Activated gamma-delta T cell treated with anti-CD3 and anti-CD28 coated beads, Interleukin-2, amount 50 U/mL, for 16 hours (primary cell): Measurements from ENCODE around the gene WWOX.

Experiments used
- DNase-seq: peaks from one replicate; pipeline ENCODE4 v3.0.0-alpha.2; 2020; ENCODE audit warnings: low read depth

Gene WWOX

GRCh38 chr16:78659668-78660217, 560.3 kb downstream of the WWOX start:
- DNase-seq: no peak

DNA sequence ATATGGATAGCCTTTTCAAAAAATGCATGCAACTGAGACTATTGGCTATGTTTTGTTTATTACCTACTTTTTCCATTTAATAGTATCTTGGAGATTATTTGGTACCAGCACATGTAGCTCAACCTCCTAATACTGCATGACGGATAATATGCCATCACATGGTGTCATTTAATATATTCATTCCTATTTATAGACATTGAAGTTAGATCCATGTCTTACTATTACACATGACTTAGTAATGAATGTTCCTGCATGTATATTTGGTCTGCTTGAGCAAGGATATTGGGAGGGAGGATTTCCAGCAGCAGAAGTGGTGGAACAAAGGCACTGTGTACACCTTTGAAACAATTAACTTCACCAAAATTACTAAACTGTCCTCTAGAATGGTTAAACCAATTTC, 561.3 kb downstream of the WWOX start:
- DNase-seq: no peak

- DNase-seq: no peak
Observed at GRCh38 chr16:78663690-78664089, 564.2 kb downstream of the WWOX start.

GRCh38 chr16:78664811-78665772, 565.6 kb downstream of the WWOX start:
- no peak for DNase-seq

- no peak for DNase-seq
Observed at GRCh38 chr16:78666318-78666717, 566.9 kb downstream of the WWOX start.

GRCh38 chr16:78667675-78668074, 568.2 kb downstream of the WWOX start:
- DNase-seq: no peak

DNA sequence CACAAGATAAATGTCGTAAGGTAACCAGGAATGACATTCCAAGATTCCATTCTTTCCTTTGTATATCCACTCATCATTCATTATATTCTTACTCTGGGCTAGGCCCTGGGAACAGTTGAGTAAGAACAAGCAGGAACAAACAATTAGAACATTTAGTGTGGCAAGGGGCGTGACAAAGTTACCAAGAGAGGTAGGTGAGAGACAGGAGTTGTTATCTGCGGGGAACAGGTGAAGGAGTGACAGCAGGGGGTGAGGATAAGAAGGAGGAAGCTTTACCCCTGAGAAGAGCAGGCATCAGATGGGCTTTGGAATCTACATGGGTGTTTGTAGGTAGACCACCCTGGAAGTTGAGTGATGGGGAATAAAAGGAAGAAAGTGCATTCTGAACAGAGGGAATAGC, 568.9 kb downstream of the WWOX start:
- no peak for DNase-seq

- no peak for DNase-seq
Observed at GRCh38 chr16:78669994-78670393, 570.5 kb downstream of the WWOX start.

DNA sequence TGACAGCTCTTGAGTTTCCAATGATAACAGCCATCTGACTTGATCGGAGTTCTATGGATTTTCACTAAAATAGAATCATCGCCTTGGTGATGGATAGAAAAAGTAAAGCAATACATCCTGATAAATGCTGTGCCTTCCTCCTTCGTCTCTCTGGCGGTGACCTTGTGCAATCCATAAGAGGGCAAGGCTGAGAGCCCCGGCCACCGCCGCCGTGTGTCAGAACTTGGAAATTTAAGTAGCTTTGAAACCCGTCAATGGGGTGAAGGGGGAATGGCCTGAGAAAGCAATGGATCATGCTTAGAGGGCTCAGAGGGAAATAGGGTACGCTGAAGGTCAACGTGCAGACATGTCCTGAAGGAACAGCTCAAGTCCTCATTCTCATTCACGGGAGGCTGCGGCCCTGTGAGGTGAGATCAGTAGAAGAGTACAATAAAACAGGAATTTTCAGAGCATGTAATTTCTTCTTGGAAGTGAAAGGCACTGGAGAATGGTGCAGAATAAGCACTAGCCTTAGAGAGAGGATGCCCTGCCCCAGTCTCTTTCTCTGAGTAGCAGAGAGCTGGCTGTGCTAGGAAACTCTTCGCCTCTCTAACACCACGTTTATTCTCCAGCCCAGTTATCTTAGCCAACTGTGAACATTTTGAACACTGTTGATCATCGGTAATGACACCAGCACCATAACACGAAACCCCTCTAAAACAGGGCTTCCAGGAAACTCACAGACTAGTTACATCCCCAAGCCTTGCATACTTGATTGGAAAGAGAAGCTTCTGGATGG, 573.5 kb downstream of the WWOX start:
- no peak for DNase-seq

DNA sequence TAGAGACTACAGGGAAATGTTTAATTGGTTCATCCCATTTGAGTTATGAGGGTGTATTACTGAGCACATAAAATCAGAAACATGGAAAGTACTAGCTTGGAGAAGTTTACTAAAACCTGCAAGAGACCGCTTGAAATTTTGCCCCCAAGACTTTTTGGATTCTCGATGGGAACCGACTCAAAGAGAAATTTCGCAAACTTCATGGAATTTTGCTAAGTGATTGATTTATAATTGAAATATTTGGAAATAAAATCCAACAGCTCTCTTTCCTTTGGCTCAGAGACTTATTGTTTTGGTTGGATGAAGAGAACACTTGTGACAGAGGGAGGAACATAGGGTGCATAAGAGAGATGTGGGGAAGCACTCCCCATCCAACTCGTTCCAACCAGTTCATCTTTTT, 574.4 kb downstream of the WWOX start:
- DNase-seq: no peak

GRCh38 chr16:78675312-78675711, 575.9 kb downstream of the WWOX start:
- no peak for DNase-seq

DNA sequence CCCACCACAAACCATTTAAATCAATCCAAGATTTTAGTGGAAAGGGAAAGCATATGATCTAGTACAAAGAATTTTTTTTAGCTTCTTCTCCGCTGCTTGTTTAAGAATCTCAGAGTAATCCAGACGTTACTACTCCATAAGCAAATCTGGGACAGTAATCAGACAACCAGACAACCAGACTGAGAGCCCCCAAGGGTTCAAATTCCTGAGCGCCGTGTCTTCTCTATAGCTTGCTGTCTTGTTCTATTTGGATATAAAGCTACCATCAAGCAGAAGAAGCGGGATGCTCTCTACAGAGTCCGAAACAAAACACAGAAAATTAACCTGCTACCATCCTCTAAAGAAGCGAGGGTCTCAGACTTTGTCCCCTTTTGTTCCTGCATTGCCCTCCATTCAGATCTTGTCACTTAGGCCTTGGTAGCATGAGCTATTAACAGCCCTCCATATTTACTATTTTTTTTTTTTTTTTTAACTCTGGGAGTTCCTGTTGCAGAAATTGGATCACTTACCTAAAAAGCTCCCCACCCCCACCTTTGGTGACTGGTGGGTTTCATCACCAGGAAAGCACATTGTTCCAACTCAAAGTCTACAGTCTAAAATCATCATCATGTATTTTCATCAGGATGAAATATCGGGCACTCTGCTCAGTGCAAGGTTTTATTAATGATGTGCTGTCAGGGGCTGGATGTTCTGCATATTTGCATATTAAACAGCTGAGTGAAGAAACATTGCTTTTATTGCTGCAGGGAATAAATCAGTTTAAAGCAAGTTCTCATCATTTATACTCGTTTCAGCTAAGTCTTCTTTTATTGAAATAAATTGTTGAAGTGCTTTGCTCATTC, 576.7 kb downstream of the WWOX start:
- DNase-seq: no peak

DNA sequence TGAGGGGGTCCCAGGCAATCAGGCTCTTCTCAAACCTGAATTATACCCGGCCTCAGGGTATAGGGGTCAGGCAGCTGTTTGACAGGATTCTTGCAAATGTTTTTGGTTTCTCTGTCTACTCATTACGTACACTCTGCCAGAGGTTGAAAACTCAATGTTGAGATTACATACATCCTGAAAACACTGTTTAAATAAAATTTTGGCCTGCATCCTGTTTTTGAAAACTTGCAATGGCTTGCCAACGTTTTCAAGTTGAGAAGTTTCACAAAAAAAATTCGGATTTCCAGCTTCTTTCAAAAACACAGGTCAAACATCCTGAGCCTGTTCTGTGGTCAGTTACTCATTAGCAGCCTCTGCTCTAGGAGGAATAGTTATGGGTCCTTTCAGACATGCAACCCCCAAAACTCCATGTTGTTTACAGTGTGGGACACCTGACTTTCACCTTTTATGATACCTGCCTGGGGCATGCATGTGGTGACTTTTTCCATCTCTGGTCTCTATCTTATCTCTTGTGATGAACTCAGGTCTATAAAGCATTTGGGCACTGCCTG, 577.8 kb downstream of the WWOX start:
- no peak for DNase-seq

GRCh38 chr16:78679546-78679945, 580.1 kb downstream of the WWOX start:
- DNase-seq: no peak

DNA sequence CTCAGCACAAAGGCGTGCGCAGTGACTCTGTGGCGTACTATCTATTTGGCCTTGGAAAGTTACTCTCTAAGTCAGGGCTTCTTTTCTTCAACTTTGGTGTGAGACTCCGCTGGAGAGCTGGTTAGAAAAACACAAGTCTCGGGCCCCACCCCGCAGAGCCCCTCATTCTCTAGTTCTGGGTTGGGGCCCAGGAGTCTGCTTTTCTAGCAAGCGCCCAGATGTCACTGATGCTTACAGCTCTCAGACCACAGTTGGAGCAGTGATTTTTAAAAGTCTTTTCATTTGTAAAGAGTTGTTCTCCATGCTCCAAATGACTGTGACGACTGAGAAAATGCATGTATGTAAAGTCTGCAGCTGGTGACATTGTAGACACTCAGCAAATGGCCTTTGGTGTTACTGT, 582.3 kb downstream of the WWOX start:
- DNase-seq: no peak

GRCh38 chr16:78684030-78684611, 584.7 kb downstream of the WWOX start:
- no peak for DNase-seq

DNA sequence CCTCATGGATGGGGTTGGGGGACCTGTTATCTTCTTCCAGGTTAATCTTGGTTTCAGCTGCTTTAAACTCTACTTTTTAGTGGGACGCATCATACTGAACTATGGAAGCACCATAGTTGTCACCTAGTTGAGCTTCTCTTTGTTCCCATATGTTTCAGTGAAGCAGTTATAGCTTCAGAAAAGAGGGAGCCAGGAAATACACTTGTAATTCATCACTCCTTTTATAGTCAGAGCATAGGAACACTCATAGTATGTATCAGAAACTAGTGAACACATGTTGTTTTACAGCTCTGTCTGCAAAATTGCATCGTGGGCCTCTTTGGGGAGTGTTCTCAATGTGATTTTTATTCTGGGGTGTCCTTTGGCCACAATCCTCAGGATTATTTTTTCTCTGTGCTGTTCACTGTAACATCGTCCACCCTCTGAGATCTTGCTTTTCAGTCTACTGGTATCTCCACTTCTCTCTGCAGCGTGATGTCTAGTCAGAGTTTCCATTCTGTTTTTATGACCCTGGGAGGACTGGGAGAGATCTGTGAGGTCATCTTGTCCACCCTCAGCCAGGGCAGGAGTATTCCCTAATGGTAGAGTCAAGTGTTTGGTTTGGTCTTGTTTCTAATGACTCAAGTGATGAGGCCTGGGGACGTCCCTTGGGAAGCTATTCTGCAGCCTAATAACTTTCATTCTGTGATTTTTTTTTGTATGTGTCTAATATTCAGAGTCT, 585.4 kb downstream of the WWOX start:
- no peak for DNase-seq

GRCh38 chr16:78686601-78687000, 587.1 kb downstream of the WWOX start:
- no peak for DNase-seq

- DNase-seq: no peak
Observed at GRCh38 chr16:78689028-78689427, 589.6 kb downstream of the WWOX start.

- DNase-seq: no peak
Observed at GRCh38 chr16:78689536-78689935, 590.1 kb downstream of the WWOX start.

- DNase-seq: no peak
Observed at GRCh38 chr16:78690510-78690909, 591.1 kb downstream of the WWOX start.
